Measurements from ENCODE around the gene UBE2J2.

- TF ChIP-seq TAF15 (IDR thresholded peaks at IDR 0.05; ENCODE audit: low read depth, low read length, poor library complexity, severe bottlenecking) (no peak), SP1 (IDR thresholded peaks at IDR 0.05) (no peak), SP1 (CRISPR knock-in tag; IDR thresholded peaks at IDR 0.05) (no peak)
These were observed 46.3 kb downstream of the UBE2J2 start for GRCh38 chr1:1227386-1227785.

All from HepG2 (cell line).